Endothelial cell of umbilical vein (primary cell): ENCODE results near the gene PPIP5K1. TPM values are rescaled to one million over a fixed set of nuclear protein-coding genes. Genes with fewer than 3 reads are reported as not detected.

Experiments used
- BruUV-seq: library from RNA; stranded (reverse); fragments of 400-500 nt; replicated peaks from 2 replicates; lab custom pipeline; 2021; lab: Mats Ljungman, UMichigan
- CTCF ChIA-PET: fragments of 300-600, 350-600 bp; sonication (Branson Sonifier 250); formaldehyde crosslinking; loops from one replicate; lab custom pipeline; 2021; ENCODE audit warnings: antibody characterized with exemption, inconsistent platforms; lab: Charles Lee
- POLR2A ChIA-PET: fragments of 300-600, 350-600 bp; sonication (Branson Sonifier 250); formaldehyde crosslinking; loops from one replicate; lab custom pipeline; 2021; ENCODE audit warnings: antibody characterized with exemption, inconsistent platforms; lab: Charles Lee
- DNase-seq: peaks from one replicate; pipeline ENCODE4 v3.0.0-alpha.2; 2011; ENCODE audit warnings: low read depth, low spot score
- FAIRE-seq: peaks from 2 replicates; lab custom pipeline; 2011; peaks lifted over from hg19 to GRCh38; lab: Jason Lieb, UNC
- H2AFZ ChIP-seq: 2 replicates; pipeline ENCODE4 v1.6.0; 2012; ENCODE audit warnings: low read depth, low read length, control low read depth, inconsistent platforms
- H3K27ac ChIP-seq: 2 replicates; pipeline ENCODE4 v1.5.1; 2011; ENCODE audit warnings: low read depth, mild to moderate bottlenecking, control low read depth, low read length, moderate library complexity; ENCODE audit not compliant: insufficient read depth
- H3K27me3 ChIP-seq, 2 experiments: 2 replicates each; pipeline versions ENCODE4 v1.6.0 to v1.6.1; 2011; ENCODE audit warnings: low read length in 2 of 2, mixed read lengths in 1 of 2; ENCODE audit not compliant: control insufficient read depth in 2 of 2, insufficient read depth in 2 of 2
- H3K36me3 ChIP-seq, 2 experiments: 2 replicates in 1 of 2; 3 replicates in 1 of 2; pipeline ENCODE4 v1.5.1; 2011; ENCODE audit warnings: low read length in 2 of 2, mild to moderate bottlenecking in 1 of 2, moderate library complexity in 1 of 2; ENCODE audit not compliant: control insufficient read depth in 2 of 2, insufficient read depth in 2 of 2; ENCODE audit errors: extremely low read depth in 1 of 2
- H3K4me1 ChIP-seq: 3 replicates; pipeline ENCODE4 v1.5.1; 2011; ENCODE audit warnings: mild to moderate bottlenecking, low read length; ENCODE audit not compliant: control insufficient read depth, insufficient read depth; ENCODE audit errors: extremely low read depth
- H3K4me2 ChIP-seq: 2 replicates; pipeline ENCODE4 v1.6.1; 2011; ENCODE audit warnings: low read length, control low read depth, mixed read lengths; ENCODE audit not compliant: insufficient read depth
- H3K4me3 ChIP-seq, 3 experiments: fragments of 200-600 bp in 1 of 3; sonication (generic), shearing (Covaris generic) in 1 of 3; replicated peaks in 1 of 3; 2 replicates each; pipeline ENCODE4 v1.5.1; 2011 to 2016; ENCODE audit warnings: control low read depth in 3 of 3, low read length in 3 of 3, mild to moderate bottlenecking in 2 of 3, inconsistent platforms in 1 of 3, low read depth in 1 of 3, moderate library complexity in 1 of 3; ENCODE audit not compliant: insufficient read depth in 1 of 3
- H3K79me2 ChIP-seq: 2 replicates; pipeline ENCODE4 v1.6.0; 2012; ENCODE audit warnings: low read length, inconsistent platforms; ENCODE audit not compliant: control insufficient read depth, insufficient read depth
- H3K9ac ChIP-seq: replicated peaks from 2 replicates; pipeline ENCODE3; 2011; ENCODE audit warnings: low read length, control low read depth; ENCODE audit not compliant: insufficient read depth; ENCODE audit errors: extremely low read depth
- H3K9me1 ChIP-seq: replicated peaks from 3 replicates; pipeline ENCODE4 v1.6.0; 2011; ENCODE audit warnings: mild to moderate bottlenecking, low read length; ENCODE audit not compliant: control insufficient read depth, insufficient read depth; ENCODE audit errors: extremely low read depth
- H3K9me3 ChIP-seq: replicated peaks from 2 replicates; pipeline ENCODE4 v1.5.1; 2012; ENCODE audit warnings: low read length, inconsistent platforms; ENCODE audit not compliant: control insufficient read depth, insufficient read depth
- H4K20me1 ChIP-seq: replicated peaks from 2 replicates; pipeline ENCODE3; 2011; ENCODE audit warnings: mild to moderate bottlenecking, low read length; ENCODE audit not compliant: control insufficient read depth, insufficient read depth; ENCODE audit errors: extremely low read depth
- CTCF ChIP-seq, 2 donors: IDR thresholded peaks; 1 replicate in 1 of 2; 2 replicates in 1 of 2; pipeline ENCODE4 v1.5.1; 2011; ENCODE audit warnings: low read length in 2 of 2, mild to moderate bottlenecking in 2 of 2, moderate library complexity in 2 of 2, control low read depth in 1 of 2, inconsistent platforms in 1 of 2, low read depth in 1 of 2; ENCODE audit not compliant: insufficient read depth in 1 of 2; ENCODE audit errors: extremely low read depth in 1 of 2
- EZH2 ChIP-seq: IDR thresholded peaks from 2 replicates; pipeline ENCODE4 v1.6.1; 2012; ENCODE audit warnings: borderline replicate concordance, low read depth, mild to moderate bottlenecking, moderate library complexity, low read length, inconsistent platforms; ENCODE audit not compliant: severe bottlenecking
- FOS ChIP-seq: IDR thresholded peaks from 2 replicates; pipeline ENCODE4 v1.6.1; 2011; ENCODE audit warnings: mild to moderate bottlenecking, low read length, moderate library complexity, borderline replicate concordance; ENCODE audit not compliant: insufficient read depth
- GATA2 ChIP-seq: IDR thresholded peaks from 2 replicates; pipeline ENCODE4 v1.7.0; 2011; ENCODE audit warnings: low read depth, mild to moderate bottlenecking, moderate library complexity, mixed read lengths, low read length; ENCODE audit not compliant: insufficient read length, insufficient read depth
- JUN ChIP-seq: IDR thresholded peaks from 2 replicates; pipeline ENCODE4 v1.6.1; 2011; ENCODE audit warnings: borderline replicate concordance, low read depth; ENCODE audit not compliant: insufficient read length, insufficient read depth
- MAX ChIP-seq: IDR thresholded peaks from 2 replicates; pipeline ENCODE4 v1.6.1; 2011; ENCODE audit not compliant: insufficient read depth, insufficient read length
- MYC ChIP-seq: IDR thresholded peaks from one replicate; pipeline ENCODE4 v1.6.1; 2011; ENCODE audit warnings: mild to moderate bottlenecking, low read depth, low read length
- POLR2A ChIP-seq: IDR thresholded peaks from 2 replicates; pipeline ENCODE4 v1.6.1; 2012; ENCODE audit warnings: low read depth, mild to moderate bottlenecking, control low read depth, low read length
- POLR2AphosphoS5 ChIP-seq: IDR thresholded peaks from 2 replicates; pipeline ENCODE4 v1.6.1; 2012; ENCODE audit warnings: low read depth, mild to moderate bottlenecking, control low read depth, low read length, moderate library complexity; ENCODE audit not compliant: insufficient read depth
- dilution Hi-C: fragments of 300-500 bp; cut with MboI; formaldehyde crosslinking; loops from one replicate; pipeline ENCODE4 v1.15.0; 2019; ENCODE audit warnings: low sequenced_read_pairs; ENCODE audit not compliant: extremely low pct_ligation_motif_present
- intact Hi-C: fragments of 100-400 bp; cut with micrococcal nuclease; formaldehyde crosslinking; loops from one replicate; pipeline ENCODE4 v1.10.0; 2022
- polyA plus RNA-seq, 4 experiments: library from polyadenylated mRNA; depleted of rRNA in 3 of 4; stranded (reverse) in 3 of 4; unstranded in 1 of 4; fragments of >200 nt; gene quantifications; 2 replicates each; pipeline versions ENCODE4 v1.2.1 to v1.2.3, GENCODE V29; 2011 to 2012; ENCODE audit warnings: missing spikeins in 1 of 4
- total RNA-seq: library from RNA; stranded (reverse); gene quantifications from 2 replicates; pipeline ENCODE4 v1.2.3, GENCODE V29; 2021

PPIP5K1 gene
- total and polyA plus RNA-seq, 2 donors (not counting 3 experiments of a cell fraction or from before 2014, with no cell fraction given) = 22.2 to 35.3 TPM

- FAIRE-seq = no peak
- peak overlapping the region; percentile 70 for H3K4me2 ChIP-seq
- TSS peak; percentile 32 for BruUV-seq
Observed at GRCh38 chr15:43492266-43492665, 97.7 kb downstream of the PPIP5K1 start.

More at GRCh38 chr15:43492266-43492665, 97.7 kb downstream of the PPIP5K1 start:
- peaks cover 3 to 7% of the 10 kb centered on the region in 2 experiments for H3K36me3 ChIP-seq
- ChIA-PET POLR2A (interaction anchor here (1.3 kb wide), 1 partner anchor 19 kb away, joined by 6 read pairs; no protein-coding TSS in a partner anchor), CTCF (interaction anchor here (1.0 to 3.7 kb wide), 4 partner anchors 9 to 51 kb away, joined by 5 to 21 read pairs (median 13); no protein-coding TSS in a partner anchor)
- H3K27me3 ChIP-seq = no peaks in the 10 kb centered on the region
- H3K27ac ChIP-seq = peak overlapping the region; percentile 45
- H3K9me1 ChIP-seq = no peaks in the 10 kb centered on the region
- H2AFZ ChIP-seq = peak overlapping the region; percentile 63
- TF ChIP-seq CTCF (IDR thresholded peaks at IDR 0.05; ENCODE audit: extremely low read depth in 1 of 2, insufficient read depth in 1 of 2, low read depth in 1 of 2, low read length in 2 of 2) = no peak
- no peak for TF ChIP-seq POLR2AphosphoS5
- no peak for TF ChIP-seq POLR2A
- no peak for TF ChIP-seq MYC
- no peak for TF ChIP-seq FOS
- no peak for TF ChIP-seq JUN
- TF ChIP-seq EZH2 = no peak
- no peak for TF ChIP-seq MAX
- TF ChIP-seq GATA2 = no peak
- no peaks in the 10 kb centered on the region for H3K9me3 ChIP-seq
- intact Hi-C loops (no loop called here), dilution Hi-C loops (no loop called here)
- peak overlapping the region; percentile 77 for H3K9ac ChIP-seq
- H3K4me3 ChIP-seq = peak overlapping the region; percentile 76 to 83 (median 76)
- peak; percentile 27 for DNase-seq
- peaks cover 5% of the 10 kb centered on the region for H3K79me2 ChIP-seq
- peaks cover 18% of the 10 kb centered on the region for H3K4me1 ChIP-seq
- no peaks in the 10 kb centered on the region for H4K20me1 ChIP-seq
